ENCODE data around the gene YAP1. TPM values are rescaled to one million over a fixed set of nuclear protein-coding genes. Genes with fewer than 3 reads are reported as not detected.

YAP1 gene
- total and polyA plus RNA-seq, 2 experiments from 2014 or later, result 20.6 to 111 TPM

- Histone ChIP-seq H3K4me1 (ENCODE audit: insufficient read depth) (peaks cover 58% of the 10 kb centered on the region), H3K4me2 (peak overlapping the region; percentile 77), H3K27ac (peak overlapping the region; percentile 97), H3K79me2 (peaks cover 72% of the 10 kb centered on the region), H3K4me3 (no peak overlapping the region), H3K9me3 (ENCODE audit: low read depth) (no peaks in the 10 kb centered on the region), H3K9me2 (replicated peaks; ENCODE audit: insufficient read depth) (no peaks in the 10 kb centered on the region), H4K20me1 (ENCODE audit: insufficient read depth, poor library complexity, severe bottlenecking) (peaks cover 22% of the 10 kb centered on the region), H2AFZ (no peak overlapping the region), H3K27me3 (no peaks in the 10 kb centered on the region), H3K36me3 (replicated peaks; ENCODE audit: insufficient read depth, low read depth) (no peaks in the 10 kb centered on the region)
- TF ChIP-seq CTCF (IDR thresholded peaks at IDR 0.05; ENCODE audit: poor library complexity), result no peak
- TF ChIP-seq EZH2phosphoT487 (IDR thresholded peaks at IDR 0.05; ENCODE audit: low read depth, severe bottlenecking, unreplicated experiment), result no peak
- TF ChIP-seq EZH2 (IDR thresholded peaks at IDR 0.05; ENCODE audit: borderline replicate concordance), result no peak
- WGBS (ENCODE audit: low lambda C conversion rate, missing lambda C conversion rate), result 62% methylated on average over 4 of the region's 4 CpGs
- peak; percentile 7 for DNase-seq (ENCODE audit: low spot score)
These were observed 3.8 kb downstream of the YAP1 start for GRCh38 chr11:102114032-102114431.

- Histone ChIP-seq H3K4me1 (ENCODE audit: insufficient read depth) (peaks cover 68% of the 10 kb centered on the region), H3K4me2 (peak overlapping the region; percentile 77), H3K27ac (peak overlapping the region; percentile 97), H2AFZ (no peak overlapping the region), H3K9me2 (replicated peaks; ENCODE audit: insufficient read depth) (no peaks in the 10 kb centered on the region), H3K79me2 (peaks cover 82% of the 10 kb centered on the region), H3K36me3 (replicated peaks; ENCODE audit: insufficient read depth, low read depth) (no peaks in the 10 kb centered on the region), H3K4me3 (no peak overlapping the region), H3K9me3 (ENCODE audit: low read depth) (no peaks in the 10 kb centered on the region), H3K27me3 (no peaks in the 10 kb centered on the region), H4K20me1 (ENCODE audit: insufficient read depth, poor library complexity, severe bottlenecking) (peaks cover 35% of the 10 kb centered on the region)
- DNase-seq (ENCODE audit: low spot score), result peak; percentile 79
- no peak for TF ChIP-seq CTCF (IDR thresholded peaks at IDR 0.05; ENCODE audit: poor library complexity)
- no peak for TF ChIP-seq EZH2phosphoT487 (IDR thresholded peaks at IDR 0.05; ENCODE audit: low read depth, severe bottlenecking, unreplicated experiment)
- no peak for TF ChIP-seq EZH2 (IDR thresholded peaks at IDR 0.05; ENCODE audit: borderline replicate concordance)
These were observed 5.3 kb downstream of the YAP1 start for GRCh38 chr11:102115557-102115956.

GRCh38 chr11:102116453-102117205 is 6.4 kb downstream of the YAP1 start:
- H3K27ac ChIP-seq, result peak overlapping the region; percentile 97
- TF ChIP-seq EZH2phosphoT487 (IDR thresholded peaks at IDR 0.05; ENCODE audit: low read depth, severe bottlenecking, unreplicated experiment) (no peak), EZH2 (IDR thresholded peaks at IDR 0.05; ENCODE audit: borderline replicate concordance) (no peak), CTCF (IDR thresholded peaks at IDR 0.05; ENCODE audit: poor library complexity) (no peak)
- no peaks in the 10 kb centered on the region for H3K9me3 ChIP-seq (ENCODE audit: low read depth)
- peaks cover 45% of the 10 kb centered on the region for H4K20me1 ChIP-seq (ENCODE audit: insufficient read depth, poor library complexity, severe bottlenecking)
- H3K4me1 ChIP-seq (ENCODE audit: insufficient read depth), result peaks cover 79% of the 10 kb centered on the region
- peaks cover 91% of the 10 kb centered on the region for H3K79me2 ChIP-seq
- peak overlapping the region; percentile 77 for H3K4me2 ChIP-seq
- H3K27me3 ChIP-seq, result no peaks in the 10 kb centered on the region
- no peak overlapping the region for H2AFZ ChIP-seq
- H3K36me3 ChIP-seq (replicated peaks; ENCODE audit: insufficient read depth, low read depth), result no peaks in the 10 kb centered on the region
- DNase-seq (ENCODE audit: low spot score), result no peak
- no peak overlapping the region for H3K4me3 ChIP-seq
- H3K9me2 ChIP-seq (replicated peaks; ENCODE audit: insufficient read depth), result no peaks in the 10 kb centered on the region
- WGBS (ENCODE audit: low lambda C conversion rate, missing lambda C conversion rate), result 46% methylated on average over 2 of the region's 2 CpGs
